Measurements from ENCODE around the gene ABCB8.
"Not testable (repeated sequence)": the region's sequence is repeated elsewhere in the genome, so short reads cannot be mapped to it uniquely, and the experiment has no call there.

Gene ABCB8

DNA sequence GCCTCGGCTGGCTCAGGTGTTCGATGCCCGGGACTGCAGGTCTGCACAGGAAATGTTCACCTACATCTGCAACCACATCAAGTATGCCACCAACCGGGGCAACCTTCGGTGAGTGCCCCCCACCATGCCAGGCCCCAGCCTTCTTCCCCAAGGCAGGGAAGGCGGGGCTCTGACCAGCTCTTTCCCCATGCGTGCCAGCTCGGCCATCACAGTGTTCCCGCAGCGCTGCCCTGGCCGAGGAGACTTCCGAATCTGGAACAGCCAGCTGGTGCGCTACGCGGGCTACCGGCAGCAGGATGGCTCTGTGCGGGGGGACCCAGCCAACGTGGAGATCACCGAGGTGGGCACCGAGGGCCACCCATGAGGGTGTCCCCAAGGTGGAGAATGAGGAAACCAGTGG, 29.9 kb upstream of the ABCB8 start:
- no peak for FAIRE-seq

DNA sequence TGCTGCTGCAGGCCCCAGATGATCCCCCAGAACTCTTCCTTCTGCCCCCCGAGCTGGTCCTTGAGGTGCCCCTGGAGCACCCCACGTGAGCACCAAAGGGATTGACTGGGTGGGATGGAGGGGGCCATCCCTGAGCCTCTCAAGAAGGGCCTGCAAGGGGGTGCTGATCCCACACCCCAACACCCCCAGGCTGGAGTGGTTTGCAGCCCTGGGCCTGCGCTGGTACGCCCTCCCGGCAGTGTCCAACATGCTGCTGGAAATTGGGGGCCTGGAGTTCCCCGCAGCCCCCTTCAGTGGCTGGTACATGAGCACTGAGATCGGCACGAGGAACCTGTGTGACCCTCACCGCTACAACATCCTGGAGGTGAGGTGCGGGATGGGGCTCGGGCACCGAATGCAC, 29.2 kb upstream of the ABCB8 start:
- FAIRE-seq, result no peak

DNA sequence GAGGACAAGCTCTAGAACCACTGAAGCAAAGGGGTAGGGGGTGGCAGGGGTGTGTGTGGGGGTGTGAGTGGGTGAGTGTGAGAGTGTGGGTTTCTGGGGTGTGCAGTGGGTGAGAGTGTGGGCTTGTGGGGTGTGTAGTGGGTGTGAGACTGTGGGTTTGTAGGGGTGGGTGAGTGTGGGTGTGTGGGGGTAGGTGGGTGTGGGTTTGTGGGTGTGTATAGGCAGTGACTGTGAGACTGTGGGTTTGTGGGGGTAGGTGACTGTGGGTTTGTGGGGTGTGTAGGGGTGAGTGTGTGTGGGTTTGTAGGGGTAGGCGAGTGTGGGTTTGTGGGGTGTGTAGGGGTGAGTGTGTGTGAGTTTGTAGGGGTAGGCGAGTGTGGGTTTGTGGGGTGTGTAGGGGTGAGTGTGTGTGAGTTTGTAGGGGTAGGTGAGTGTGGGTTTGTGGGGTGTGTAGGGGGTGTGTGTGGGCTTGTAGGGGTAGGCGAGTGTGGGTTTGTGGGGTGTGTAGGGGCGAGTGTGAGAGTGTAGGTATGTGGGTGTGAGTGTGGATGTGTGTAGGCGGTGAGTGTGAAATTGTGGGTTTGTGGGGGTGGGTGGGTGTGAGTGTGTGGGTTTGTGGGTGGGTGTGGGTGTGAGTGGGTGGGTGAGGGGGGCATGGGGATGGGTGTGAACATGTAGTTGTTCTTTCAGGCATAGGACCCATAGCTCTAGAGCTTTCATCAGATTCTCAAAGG, 28.6 kb upstream of the ABCB8 start:
- no peak for FAIRE-seq

DNA sequence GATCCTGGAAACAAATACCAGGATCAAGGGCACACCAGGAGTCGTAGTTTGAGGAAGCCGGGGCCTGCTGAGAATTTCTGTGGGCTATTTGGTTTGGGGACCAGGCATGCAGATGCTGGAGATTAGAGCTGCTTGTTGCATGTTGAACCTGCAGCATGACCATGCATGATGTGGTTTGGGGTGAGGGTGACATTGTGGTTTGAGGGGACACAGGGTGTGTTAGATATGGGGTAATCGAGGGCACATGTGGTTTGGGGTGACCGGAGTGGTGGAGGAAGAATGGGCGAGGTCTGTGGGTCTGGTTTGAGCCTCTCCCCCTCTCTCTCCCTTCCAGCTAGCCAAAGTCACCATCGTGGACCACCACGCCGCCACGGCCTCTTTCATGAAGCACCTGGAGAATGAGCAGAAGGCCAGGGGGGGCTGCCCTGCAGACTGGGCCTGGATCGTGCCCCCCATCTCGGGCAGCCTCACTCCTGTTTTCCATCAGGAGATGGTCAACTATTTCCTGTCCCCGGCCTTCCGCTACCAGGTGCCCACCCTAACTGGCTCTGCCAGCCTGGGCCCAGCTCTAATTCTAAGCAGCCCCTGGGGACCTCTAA, 27.3 kb upstream of the ABCB8 start:
- FAIRE-seq, result no peak

DNA sequence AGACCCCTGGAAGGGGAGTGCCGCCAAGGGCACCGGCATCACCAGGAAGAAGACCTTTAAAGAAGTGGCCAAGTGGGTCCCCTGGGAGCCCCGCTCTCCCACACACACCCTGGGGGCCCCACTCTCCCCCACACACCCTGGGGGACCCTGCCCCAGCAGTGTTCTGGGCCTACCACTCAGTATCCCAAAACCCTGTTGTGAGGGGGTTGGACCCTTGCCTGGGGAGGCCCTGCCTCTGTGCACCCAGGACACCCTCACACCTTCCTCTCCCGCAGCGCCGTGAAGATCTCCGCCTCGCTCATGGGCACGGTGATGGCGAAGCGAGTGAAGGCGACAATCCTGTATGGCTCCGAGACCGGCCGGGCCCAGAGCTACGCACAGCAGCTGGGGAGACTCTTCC, 26.7 kb upstream of the ABCB8 start:
- no peak for FAIRE-seq

DNA sequence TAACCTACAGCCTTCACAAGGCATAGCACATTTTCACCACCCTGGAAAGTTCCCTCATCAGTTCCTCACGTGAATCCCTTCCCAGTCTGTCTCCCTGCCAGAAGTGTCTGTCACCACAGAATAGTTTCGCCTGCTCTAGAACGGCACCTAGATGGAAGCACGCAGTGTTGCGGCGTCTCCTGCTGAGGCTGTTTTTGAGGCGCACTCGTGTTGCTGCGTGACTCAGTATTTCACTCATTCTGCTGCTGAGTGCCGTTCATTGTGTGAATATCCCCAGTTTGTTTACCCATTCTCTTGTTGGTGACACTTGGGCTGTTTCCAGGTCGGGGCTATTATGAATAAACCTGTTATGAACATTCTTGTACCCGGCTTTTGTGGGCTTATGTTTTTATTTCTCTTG, 24.7 kb upstream of the ABCB8 start:
- no peak for FAIRE-seq

DNA sequence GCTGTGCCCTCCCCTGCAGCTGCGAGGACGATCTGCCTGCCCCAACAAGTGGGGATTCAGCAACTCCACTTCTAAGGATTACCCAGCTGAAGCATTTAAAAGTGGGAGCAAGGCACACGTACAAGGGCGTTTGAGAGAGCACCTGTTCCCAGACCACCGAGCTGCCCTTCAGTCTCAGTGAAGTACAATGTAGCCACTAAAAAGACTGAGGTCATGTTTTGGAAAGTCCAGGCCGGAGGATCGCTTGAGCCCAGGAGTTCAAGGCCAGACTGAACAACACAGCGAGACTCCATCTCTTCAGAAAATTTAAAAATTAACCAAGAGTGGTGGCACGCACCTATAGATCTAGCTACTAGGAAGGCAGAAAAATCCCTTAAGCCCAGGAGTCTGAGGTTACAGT, 22.7 kb upstream of the ABCB8 start:
- FAIRE-seq, result no peak

DNA sequence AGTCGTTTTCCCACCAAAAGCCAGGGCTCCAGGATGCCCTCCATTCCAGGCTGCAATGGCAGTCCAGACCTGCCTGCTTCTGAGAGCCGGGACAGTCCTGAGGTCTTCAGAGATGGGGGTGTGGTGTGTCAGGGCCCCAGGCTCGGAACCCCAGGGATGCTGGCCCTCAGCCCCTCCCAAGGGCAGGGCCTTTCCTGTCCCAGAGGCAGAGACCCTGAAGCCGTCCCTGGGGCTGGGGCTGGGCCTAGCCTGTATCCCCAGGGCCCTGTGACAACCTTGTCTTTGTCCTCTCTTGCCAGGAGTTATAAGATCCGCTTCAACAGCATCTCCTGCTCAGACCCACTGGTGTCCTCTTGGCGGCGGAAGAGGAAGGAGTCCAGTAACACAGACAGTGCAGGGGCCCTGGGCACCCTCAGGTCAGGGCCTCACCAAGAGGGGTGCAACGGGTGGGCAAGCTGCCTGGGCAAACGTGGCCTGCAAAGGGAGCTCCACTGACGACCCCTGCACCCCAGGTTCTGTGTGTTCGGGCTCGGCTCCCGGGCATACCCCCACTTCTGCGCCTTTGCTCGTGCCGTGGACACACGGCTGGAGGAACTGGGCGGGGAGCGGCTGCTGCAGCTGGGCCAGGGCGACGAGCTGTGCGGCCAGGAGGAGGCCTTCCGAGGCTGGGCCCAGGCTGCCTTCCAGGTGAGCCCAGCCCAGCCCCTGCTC, 21.5 kb upstream of the ABCB8 start:
- FAIRE-seq, result no peak

DNA sequence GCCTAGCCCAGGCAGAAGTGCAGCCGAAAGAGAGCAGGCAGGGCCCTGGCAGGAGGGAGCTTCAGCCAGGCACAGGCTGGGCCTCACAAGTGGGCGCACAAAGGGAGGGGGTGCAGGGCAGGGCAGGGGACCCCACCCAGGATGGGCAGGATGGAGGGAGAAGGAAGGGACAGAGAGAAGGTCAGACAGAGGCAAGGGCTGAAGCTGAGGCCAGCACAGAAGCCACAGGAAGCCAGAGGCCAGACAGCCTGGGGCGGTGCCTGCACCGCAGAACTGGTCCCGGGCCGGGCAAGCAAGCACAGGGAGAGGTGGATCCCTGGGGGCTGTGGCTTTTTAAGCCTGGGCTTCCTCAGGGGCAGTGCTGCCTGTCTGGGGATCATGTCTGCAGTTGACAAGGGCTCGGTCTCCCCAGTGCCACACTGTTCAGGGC, 20.8 kb upstream of the ABCB8 start:
- no peak for FAIRE-seq

DNA sequence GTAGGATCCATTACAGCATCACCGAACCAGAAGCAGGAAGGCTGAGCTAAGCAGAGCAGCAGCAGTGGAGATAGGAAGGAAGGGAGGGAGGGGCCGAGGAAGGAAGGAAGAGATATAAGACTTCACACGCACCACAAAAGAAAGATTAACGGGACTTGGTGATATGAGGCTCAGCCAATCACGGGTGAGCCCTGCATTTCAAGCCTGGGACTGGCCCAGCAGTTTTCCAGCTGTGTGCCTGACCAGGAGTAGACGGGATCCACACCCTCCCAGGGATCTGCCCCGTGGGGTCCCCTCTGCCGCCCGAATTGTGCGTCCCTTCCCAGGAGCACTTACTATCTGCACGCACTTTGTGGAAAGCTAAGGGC, 20.1 kb upstream of the ABCB8 start:
- no peak for FAIRE-seq

DNA sequence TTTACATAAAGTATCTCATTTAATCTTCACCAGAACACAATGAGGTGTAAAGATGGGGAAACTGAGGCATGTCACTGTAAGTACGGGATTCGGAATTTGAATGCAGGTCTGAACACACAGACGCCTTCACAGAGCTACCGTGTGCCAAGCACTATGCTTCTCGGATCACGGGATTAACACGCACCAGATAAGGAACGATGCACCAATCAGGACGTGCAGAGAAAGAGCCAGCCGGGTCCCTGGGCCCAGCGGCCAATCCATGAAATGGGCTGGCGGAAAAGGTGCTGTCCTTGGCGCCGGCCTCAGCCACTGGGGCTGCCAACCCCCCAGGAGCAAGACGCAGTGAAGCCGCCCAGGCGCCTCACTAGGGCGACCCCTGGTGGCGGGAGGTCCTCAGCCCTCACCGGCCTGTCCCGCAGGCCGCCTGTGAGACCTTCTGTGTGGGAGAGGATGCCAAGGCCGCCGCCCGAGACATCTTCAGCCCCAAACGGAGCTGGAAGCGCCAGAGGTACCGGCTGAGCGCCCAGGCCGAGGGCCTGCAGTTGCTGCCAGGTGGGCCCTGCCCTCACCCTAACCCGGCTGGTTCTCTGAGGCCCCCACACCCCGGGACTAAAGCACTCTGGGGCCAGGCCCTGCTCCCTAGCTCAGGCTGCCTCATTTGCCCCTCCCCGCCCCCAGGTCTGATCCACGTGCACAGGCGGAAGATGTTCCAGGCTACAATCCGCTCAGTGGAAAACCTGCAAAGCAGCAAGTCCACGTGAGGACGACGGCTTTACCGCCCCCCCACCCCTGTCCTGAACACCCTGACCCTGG, 19.5 kb upstream of the ABCB8 start:
- FAIRE-seq, result no peak

DNA sequence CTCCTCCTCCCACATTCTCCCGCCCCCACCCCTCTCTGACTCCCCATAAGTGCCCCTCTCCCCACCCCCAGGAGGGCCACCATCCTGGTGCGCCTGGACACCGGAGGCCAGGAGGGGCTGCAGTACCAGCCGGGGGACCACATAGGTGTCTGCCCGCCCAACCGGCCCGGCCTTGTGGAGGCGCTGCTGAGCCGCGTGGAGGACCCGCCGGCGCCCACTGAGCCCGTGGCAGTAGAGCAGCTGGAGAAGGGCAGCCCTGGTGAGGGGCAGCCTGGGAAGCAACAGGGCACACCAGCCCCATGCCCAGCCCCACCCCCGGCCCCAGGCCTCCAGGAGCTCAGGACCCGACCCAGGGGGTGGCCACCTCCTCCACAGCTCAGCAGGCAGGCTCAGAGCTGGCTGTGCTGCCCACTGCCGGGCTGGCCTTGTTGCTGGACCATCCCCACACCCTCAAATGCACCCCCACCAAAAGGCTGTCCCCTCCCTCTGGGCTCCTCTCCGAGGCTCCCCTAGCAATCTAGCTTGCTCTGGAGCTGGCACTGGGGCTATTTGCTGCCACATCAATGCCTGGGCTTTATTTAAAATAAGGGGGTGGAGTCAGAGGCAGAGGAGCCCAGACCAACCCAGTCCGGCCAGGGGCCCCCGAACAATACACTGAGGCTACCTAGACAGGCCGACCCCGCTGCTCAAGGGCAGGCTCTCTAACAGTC, 18.8 kb upstream of the ABCB8 start:
- FAIRE-seq, result no peak

DNA sequence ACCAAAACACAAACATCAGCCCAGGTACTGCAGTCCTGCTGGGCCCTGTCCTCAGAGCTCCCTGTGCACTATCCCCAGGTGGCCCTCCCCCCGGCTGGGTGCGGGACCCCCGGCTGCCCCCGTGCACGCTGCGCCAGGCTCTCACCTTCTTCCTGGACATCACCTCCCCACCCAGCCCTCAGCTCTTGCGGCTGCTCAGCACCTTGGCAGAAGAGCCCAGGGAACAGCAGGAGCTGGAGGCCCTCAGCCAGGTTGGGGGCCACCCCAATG, 18.3 kb upstream of the ABCB8 start:
- no peak for FAIRE-seq

DNA sequence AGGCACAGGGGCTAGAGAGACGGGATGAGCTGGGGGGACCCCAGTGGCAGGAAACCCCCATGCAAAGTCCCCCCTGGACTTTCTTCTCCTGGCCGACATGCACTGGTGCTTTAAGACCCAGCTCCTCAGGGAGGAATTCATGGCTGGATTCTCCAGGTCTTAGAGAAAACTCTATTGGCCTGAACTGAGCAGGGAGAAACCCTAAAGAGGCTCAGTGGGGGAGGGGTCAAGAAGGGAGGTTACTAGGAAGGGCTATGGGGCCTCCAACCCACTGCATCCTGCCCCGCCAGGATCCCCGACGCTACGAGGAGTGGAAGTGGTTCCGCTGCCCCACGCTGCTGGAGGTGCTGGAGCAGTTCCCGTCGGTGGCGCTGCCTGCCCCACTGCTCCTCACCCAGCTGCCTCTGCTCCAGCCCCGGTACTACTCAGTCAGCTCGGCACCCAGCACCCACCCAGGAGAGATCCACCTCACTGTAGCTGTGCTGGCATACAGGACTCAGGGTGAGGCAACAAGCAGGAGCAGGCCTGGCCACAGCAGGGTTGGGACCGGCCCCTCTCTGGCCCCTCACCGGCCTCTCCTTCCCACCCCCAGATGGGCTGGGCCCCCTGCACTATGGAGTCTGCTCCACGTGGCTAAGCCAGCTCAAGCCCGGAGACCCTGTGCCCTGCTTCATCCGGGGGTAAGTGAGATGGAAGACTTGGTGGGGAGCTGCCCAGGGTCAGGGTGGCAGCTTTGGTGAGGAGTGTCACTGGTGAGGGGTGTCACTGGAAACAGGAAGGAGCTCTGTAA, 17.7 kb upstream of the ABCB8 start:
- FAIRE-seq, result no peak

DNA sequence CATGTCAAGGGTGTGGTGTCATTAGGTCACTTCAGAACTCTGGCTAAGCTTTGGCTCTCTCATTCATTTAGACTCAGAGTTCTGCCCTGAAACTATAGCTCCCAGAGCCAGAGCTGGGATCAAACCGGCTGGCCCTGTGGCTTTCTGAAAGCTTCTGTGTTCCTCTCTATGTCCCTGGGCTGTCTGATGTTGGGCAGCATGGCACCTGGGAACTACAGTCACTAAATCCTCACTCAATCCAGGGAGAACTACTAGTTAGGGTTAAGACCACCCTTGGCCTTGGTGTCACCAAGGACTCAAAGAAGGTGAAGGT, 17.2 kb upstream of the ABCB8 start:
- FAIRE-seq, result no peak

DNA sequence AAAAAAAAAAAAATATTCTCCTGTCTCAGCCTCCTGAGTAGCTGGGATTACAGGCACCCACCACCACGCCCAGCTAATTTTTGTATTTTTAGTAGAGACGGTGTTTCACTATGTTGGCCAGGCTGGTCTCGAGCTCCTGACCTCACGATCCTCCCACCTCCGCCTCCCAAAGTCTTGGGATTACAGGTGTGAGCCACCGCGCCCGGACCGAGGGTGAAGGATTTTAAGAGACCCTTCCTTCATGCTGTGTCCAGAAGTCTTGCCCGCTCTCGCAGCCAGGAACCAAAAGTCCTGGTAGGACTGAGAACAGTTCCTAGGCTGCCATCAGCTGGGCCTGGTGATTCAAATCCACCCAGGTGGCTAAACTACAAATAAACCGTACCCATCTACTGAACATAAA, 16.6 kb upstream of the ABCB8 start:
- not testable (repeated sequence) for FAIRE-seq

DNA sequence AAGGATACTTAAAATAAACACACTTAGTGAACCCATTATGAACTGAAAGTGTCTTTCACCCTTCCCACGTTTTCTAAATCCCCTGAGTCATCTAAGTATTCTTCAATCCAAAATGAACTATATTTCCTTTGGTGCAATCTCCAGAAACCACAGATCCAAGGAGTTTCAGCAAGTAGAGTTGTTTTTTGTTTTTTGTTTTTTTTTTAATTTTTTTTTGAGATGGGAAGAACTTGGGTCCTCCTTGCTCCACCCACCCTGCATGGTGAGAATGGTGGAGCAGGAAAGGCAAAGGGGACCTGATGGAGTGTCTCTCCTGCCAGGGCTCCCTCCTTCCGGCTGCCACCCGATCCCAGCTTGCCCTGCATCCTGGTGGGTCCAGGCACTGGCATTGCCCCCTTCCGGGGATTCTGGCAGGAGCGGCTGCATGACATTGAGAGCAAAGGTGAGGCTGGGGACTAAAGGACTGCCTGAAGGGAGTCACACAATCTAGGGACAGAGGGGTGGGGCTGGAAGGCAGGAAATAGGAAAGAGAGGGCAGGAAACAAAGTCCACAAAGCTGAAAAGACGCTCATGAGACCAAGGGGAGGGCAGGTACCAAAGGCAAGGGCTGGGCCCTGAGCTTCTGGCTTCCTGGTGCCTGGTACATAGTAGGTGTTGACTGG, 16.1 kb upstream of the ABCB8 start:
- no peak for FAIRE-seq

DNA sequence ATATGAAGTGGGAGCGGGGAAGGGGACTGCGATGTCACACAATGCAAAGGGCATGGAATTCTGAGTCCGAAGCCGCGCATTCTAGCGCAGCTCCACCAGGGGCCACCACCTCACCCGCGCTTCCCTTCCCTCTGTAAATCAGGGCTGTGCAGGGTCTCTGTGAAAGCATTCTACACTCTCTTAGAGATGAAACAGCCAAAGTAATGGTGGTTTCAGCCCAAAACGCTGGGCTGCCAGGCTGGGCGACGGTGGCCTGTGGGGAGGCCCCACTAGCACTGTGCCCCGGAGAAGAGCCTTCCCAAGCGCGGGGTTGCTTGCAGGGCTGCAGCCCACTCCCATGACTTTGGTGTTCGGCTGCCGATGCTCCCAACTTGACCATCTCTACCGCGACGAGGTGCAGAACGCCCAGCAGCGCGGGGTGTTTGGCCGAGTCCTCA, 15.3 kb upstream of the ABCB8 start:
- FAIRE-seq, result no peak

DNA sequence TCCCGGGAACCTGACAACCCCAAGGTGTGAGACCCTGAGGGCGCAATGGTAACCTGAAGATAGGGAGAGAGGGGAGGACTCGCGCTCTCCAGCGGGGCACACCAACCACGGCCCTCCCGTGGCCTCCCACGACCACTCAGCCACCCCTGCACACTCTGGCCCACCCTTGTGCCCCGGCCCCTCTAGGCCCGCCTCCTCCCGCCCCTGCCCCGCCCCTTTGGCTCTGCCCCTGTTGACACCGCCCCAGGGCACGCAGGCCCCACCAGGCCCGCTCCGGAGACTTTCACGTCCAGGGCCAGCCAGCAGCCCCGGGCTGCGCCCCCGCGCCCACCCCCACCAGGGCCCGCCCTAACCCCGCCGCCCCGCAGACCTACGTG, 14.9 kb upstream of the ABCB8 start:
- no peak for FAIRE-seq

DNA sequence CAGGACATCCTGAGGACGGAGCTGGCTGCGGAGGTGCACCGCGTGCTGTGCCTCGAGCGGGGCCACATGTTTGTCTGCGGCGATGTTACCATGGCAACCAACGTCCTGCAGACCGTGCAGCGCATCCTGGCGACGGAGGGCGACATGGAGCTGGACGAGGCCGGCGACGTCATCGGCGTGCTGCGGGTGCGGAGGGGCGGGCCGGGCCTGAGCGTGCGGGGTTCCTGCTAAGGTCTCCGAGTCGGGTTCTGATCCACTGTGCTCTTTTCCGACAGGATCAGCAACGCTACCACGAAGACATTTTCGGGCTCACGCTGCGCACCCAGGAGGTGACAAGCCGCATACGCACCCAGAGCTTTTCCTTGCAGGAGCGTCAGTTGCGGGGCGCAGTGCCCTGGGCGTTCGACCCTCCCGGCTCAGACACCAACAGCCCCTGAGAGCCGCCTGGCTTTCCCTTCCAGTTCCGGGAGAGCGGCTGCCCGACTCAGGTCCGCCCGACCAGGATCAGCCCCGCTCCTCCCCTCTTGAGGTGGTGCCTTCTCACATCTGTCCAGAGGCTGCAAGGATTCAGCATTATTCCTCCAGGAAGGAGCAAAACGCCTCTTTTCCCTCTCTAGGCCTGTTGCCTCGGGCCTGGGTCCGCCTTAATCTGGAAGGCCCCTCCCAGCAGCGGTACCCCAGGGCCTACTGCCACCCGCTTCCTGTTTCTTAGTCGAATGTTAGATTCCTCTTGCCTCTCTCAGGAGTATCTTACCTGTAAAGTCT, 14.3 kb upstream of the ABCB8 start:
- no peak for FAIRE-seq

DNA sequence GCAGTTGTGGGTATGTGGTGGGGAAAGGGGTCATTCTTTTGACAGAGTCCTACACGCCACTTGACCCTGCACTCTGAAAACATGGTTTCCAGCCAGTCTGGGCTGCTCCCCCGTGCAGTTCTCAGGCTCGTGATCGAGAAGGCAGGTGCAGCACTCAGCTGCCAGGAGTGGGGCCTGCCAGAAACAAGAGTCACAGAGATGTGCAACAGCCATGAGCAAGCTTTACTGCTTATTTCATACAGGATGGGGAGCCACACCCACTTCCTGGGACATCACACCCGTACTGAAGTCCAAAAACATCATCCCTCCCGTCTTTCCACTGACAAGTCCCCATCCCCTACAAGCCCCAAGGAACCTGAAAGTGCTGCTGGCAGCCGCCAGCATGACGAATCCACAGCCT, 13.3 kb upstream of the ABCB8 start:
- FAIRE-seq, result no peak

Data from TTC549 (cell line).